Measurements from ENCODE around the gene AMIGO1.
A peak's percentile ranks its signal among the peaks of the same experiment; 100 is the strongest.

The AMIGO1 gene

GRCh38 chr1:109508001-109508872 is 1.3 kb downstream of the AMIGO1 start:
- H3K4me3 ChIP-seq (ENCODE audit: low read length) = no peak overlapping the region
- DNase-seq (ENCODE audit: low read depth, low spot score) = no peak

DNA sequence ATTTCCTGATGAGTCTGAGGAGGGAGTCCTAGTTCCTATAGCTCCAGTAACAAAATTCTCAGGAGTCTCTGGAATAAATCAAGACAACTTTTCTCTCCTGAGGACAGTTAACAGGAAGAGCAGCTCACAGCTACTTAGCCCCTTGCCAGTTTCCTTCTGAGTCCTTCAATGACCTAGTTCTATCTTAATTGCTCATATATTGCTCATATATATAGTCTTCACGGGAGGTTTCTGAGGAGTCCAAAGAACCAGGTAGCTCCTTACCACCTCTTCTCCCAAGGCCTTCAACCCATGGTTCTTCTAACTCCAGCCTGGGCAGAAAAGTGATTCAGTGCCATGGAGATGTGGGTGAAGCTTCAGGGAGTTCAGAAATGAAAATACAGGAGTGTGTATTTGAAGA is 4.6 kb downstream of the AMIGO1 start:
- no peak for DNase-seq (ENCODE audit: low read depth, low spot score)
- no peak overlapping the region for H3K4me3 ChIP-seq (ENCODE audit: low read length)

DNA sequence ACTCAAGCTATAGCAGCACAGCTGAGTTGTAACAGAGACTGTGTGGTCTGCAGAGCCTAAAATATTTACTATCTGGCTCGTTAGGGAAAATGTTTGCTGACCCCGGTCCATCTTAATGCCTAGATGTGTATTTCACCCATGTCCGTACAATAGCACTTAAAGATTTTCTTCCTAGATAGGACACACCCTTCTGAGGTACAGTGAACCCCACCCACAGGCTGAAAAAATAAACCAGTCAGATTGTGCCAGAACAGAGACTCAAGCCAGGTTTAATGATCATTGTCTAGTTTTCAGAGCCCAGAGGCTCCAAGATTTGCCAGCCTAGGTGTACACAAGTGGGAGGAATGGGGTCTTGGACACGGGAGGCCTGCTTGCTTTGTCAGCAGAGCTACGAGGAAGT is 5.6 kb downstream of the AMIGO1 start:
- no peak overlapping the region for H3K4me3 ChIP-seq (ENCODE audit: low read length)
- no peak for DNase-seq (ENCODE audit: low read depth, low spot score)

DNA sequence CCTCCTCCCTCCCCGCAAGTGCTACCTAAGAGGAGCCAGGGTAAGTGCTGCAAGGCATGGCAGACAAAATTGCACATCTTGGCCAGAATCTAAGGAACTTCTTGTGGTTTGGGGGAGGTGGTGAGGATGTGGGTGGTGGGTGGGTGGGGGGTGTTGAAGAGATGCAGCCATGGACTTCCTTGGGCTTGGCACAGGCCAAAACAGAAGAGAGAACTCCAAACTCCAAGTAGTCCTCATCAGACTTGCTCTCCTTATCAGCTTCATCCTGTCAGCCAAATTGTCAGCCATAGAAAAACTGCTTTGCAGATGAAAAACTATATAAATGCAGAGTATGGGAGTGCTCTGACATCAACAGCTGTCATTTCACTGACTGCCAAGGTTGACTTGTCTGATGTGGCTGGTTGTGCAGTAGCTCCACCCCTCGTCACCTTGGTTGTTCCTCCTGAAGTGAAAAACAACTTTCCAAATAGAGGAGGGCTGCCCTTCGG is 7.1 kb downstream of the AMIGO1 start:
- DNase-seq (ENCODE audit: low read depth, low spot score) = peak; percentile 85
- H3K4me3 ChIP-seq (ENCODE audit: low read length) = peak overlapping the region; percentile 10

GRCh38 chr1:109501644-109502363 is 7.7 kb downstream of the AMIGO1 start:
- H3K4me3 ChIP-seq (ENCODE audit: low read length) = peak overlapping the region; percentile 10
- DNase-seq (ENCODE audit: low read depth, low spot score) = no peak

GRCh38 chr1:109500941-109501381 is 8.6 kb downstream of the AMIGO1 start:
- DNase-seq (ENCODE audit: low read depth, low spot score) = no peak
- H3K4me3 ChIP-seq (ENCODE audit: low read length) = no peak overlapping the region

GRCh38 chr1:109499661-109500536 is 9.6 kb downstream of the AMIGO1 start:
- H3K4me3 ChIP-seq (ENCODE audit: low read length) = no peak overlapping the region
- peak; percentile 58 for DNase-seq (ENCODE audit: low read depth, low spot score)

GRCh38 chr1:109499081-109499480 is 10.4 kb downstream of the AMIGO1 start:
- DNase-seq (ENCODE audit: low read depth, low spot score) = no peak
- no peak overlapping the region for H3K4me3 ChIP-seq (ENCODE audit: low read length)

DNA sequence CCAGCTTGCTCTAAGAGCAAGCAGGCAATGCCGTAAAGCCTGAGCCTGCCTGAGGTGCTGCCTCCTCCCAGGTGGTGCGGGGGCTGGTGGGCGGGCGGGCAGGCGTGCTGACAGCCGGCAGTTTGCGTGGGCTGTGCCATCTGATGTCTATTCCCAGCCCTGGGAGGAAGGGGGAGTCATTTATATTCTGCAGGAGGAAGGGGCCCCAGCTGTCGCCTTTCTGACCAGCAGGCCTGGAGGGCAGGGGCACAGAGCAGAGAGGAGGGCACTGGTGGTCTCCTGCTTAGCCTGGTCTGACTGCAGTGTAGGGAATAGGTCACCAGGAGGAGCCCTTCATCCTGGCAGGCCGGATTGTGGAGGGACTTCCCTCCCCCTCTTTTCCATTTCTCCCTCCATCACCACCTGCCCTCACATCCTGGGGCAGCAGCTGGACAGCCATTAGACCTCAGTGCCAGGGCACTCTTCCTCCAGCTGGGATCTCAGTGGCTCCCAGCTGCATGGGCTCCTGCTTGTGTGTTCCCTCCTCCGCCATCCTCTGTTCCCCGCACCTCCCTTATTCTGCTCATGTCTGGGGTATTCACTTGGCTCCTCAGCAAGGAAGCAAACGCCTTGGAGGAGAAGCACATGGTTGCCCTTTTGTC is 11.2 kb downstream of the AMIGO1 start:
- no peak overlapping the region for H3K4me3 ChIP-seq (ENCODE audit: low read length)
- no peak for DNase-seq (ENCODE audit: low read depth, low spot score)

DNA sequence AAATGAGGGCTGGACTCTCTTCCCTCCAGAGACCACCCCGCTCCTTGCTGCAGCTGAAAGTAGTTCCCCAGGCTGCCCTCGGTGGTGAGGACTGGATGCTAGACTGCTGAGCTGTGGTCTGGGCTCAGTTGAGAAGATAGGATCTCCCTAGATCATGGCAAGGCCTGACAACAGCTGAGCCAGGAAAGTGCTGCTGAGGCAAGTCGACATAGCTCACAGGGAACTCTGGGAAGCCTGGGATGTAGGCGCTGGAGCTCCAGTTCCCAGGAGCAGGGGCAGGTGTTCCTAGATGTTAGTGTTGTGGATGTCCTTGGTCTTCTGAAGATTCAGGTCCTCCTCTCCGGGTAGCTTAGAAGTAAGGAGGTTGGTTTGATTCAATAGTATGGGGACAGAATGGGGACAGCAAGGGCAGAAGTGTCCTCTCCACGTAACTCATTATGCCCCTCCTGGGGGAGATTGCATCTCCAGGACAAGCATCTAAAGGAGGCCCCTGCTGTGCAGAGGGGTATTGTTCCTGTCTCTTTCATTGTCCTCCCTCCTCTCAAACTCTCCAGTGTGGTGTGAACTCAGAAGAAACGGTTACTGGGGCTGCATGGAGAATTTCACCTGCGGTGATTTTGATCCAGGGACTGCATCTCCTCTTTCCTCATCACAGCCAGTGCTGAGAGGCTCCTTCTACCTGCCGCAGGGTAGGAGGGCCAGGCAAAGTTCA is 11.9 kb downstream of the AMIGO1 start:
- no peak for DNase-seq (ENCODE audit: low read depth, low spot score)

GRCh38 chr1:109495738-109496137 is 13.8 kb downstream of the AMIGO1 start:
- no peak overlapping the region for H3K4me3 ChIP-seq (ENCODE audit: low read length)
- DNase-seq (ENCODE audit: low read depth, low spot score) = no peak

More for the DNA sequence above, 11.9 kb downstream of the AMIGO1 start:
- H3K4me3 ChIP-seq (ENCODE audit: low read length) = no peak overlapping the region

- peak within 1 kb of the TSS; percentile 71 for H3K4me3 ChIP-seq (ENCODE audit: low read length)
- DNase-seq (ENCODE audit: low read depth, low spot score) = peak; percentile 69
Observed at GRCh38 chr1:109493805-109494539, 15.6 kb downstream of the AMIGO1 start, which contains the start of gene CYB561D1. Gene CYB561D1 (plus strand): TSS chr1:109494094. CDS start chr1:109494140, 46 bp downstream.

DNA sequence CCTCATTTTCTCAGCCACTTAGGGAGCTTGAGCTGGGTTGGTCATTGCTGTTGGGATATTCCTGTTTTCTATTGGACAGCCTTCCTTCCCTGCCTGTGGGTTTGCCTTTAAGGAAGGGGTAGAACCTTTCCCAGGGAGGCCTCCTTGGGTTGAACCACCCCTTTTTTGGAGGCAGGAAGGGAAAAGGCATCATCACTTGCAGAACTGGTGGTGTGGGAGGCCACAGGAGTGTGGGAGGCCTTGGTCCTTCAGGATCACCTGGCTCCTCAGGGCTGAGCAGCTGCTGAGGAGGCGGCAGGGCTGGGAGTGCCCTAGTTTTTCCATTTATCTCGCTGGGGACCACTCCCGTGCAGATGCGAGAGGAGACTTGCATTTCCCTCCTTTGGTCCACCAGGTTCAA is 16.3 kb downstream of the AMIGO1 start:
- no peak for DNase-seq (ENCODE audit: low read depth, low spot score)
- H3K4me3 ChIP-seq (ENCODE audit: low read length) = no peak overlapping the region; the same call in 1 of the 2 replicates

GRCh38 chr1:109492779-109493178 is 16.7 kb downstream of the AMIGO1 start:
- no peak for DNase-seq (ENCODE audit: low read depth, low spot score)
- no peak overlapping the region for H3K4me3 ChIP-seq (ENCODE audit: low read length)

DNA sequence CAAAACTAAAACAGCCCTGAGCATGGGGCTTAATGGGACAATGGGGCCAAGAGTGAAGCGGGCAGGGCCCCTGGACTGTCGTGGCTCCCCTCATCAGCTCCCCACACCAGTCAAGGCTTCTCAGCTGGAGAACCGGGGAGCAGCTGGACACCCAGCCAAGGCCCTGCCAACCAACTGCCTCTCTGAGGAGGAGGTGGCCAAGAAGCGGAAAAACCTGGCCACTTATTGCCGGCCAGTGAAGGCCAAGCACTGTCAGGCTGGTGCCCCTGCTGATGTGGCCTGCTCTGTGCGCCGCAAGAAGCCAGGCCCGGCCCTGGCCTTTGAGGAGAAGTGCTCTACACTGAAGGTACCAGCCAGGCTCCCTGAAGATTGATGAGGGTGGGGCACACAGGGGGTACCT is 18.2 kb downstream of the AMIGO1 start:
- DNase-seq (ENCODE audit: low read depth, low spot score) = no peak
- H3K4me3 ChIP-seq (ENCODE audit: low read length) = no peak overlapping the region

GRCh38 chr1:109490934-109491302 is 18.6 kb downstream of the AMIGO1 start:
- H3K4me3 ChIP-seq (ENCODE audit: low read length) = no peak overlapping the region
- DNase-seq (ENCODE audit: low read depth, low spot score) = no peak
